ENCODE data around the gene DENND1A. TPM values are rescaled to one million over a fixed set of nuclear protein-coding genes. Genes with fewer than 3 reads are reported as not detected.
"Not testable (repeated sequence)": the region's sequence is repeated elsewhere in the genome, so short reads cannot be mapped to it uniquely, and the experiment has no call there.

Gene DENND1A
- total RNA-seq, 1 donor = 22.9 TPM

- DNase-seq (ENCODE audit: low read depth) = no peak
- no peak overlapping the region for H3K4me3 ChIP-seq (ENCODE audit: low read depth, low read length)
- TF ChIP-seq CTCF (IDR thresholded peaks at IDR 0.05; ENCODE audit: insufficient read depth, low read depth, low read length) = no peak
Observed at GRCh38 chr9:123894822-123895221, 35.1 kb downstream of the DENND1A start.

- TF ChIP-seq CTCF (IDR thresholded peaks at IDR 0.05; ENCODE audit: insufficient read depth, low read depth, low read length) = no peak
- peak; percentile 52 for DNase-seq (ENCODE audit: low read depth)
- no peak overlapping the region for H3K4me3 ChIP-seq (ENCODE audit: low read depth, low read length)
Observed at GRCh38 chr9:123893831-123894460, 36.0 kb downstream of the DENND1A start.

GRCh38 chr9:123893115-123893514 lies 36.8 kb downstream of the DENND1A start:
- H3K4me3 ChIP-seq (ENCODE audit: low read depth, low read length) = no peak overlapping the region
- DNase-seq (ENCODE audit: low read depth) = no peak
- TF ChIP-seq CTCF (IDR thresholded peaks at IDR 0.05; ENCODE audit: insufficient read depth, low read depth, low read length) = no peak

- no peak overlapping the region for H3K4me3 ChIP-seq (ENCODE audit: low read depth, low read length)
- no peak for DNase-seq (ENCODE audit: low read depth)
- no peak for TF ChIP-seq CTCF (IDR thresholded peaks at IDR 0.05; ENCODE audit: insufficient read depth, low read depth, low read length)
Observed at GRCh38 chr9:123887837-123888236, 42.1 kb downstream of the DENND1A start.

GRCh38 chr9:123885834-123886233 lies 44.1 kb downstream of the DENND1A start:
- DNase-seq (ENCODE audit: low read depth); H3K4me3 ChIP-seq (ENCODE audit: low read depth, low read length): not testable (repeated sequence)

- no peak for TF ChIP-seq CTCF (IDR thresholded peaks at IDR 0.05; ENCODE audit: insufficient read depth, low read depth, low read length)
- H3K4me3 ChIP-seq (ENCODE audit: low read depth, low read length) = no peak overlapping the region
- DNase-seq (ENCODE audit: low read depth) = no peak
Observed at GRCh38 chr9:123883634-123884033, 46.3 kb downstream of the DENND1A start.

GRCh38 chr9:123881604-123882003 lies 48.3 kb downstream of the DENND1A start:
- no peak for TF ChIP-seq CTCF (IDR thresholded peaks at IDR 0.05; ENCODE audit: insufficient read depth, low read depth, low read length)
- DNase-seq (ENCODE audit: low read depth) = no peak
- H3K4me3 ChIP-seq (ENCODE audit: low read depth, low read length) = no peak overlapping the region

Data from fibroblast of villous mesenchyme (primary cell).